Endothelial cell of umbilical vein (primary cell): ENCODE measurements around the gene KCNJ13. TPM values are rescaled to one million over a fixed set of nuclear protein-coding genes. Genes with fewer than 3 reads are reported as not detected.

Experiments used
- BruUV-seq: library from RNA; stranded (reverse); fragments of 400-500 nt; replicated peaks from 2 replicates; lab custom pipeline; 2021; lab: Mats Ljungman, UMichigan
- CTCF ChIA-PET: fragments of 300-600, 350-600 bp; sonication (Branson Sonifier 250); formaldehyde crosslinking; loops from one replicate; lab custom pipeline; 2021; ENCODE audit warnings: antibody characterized with exemption, inconsistent platforms; lab: Charles Lee
- POLR2A ChIA-PET: fragments of 300-600, 350-600 bp; sonication (Branson Sonifier 250); formaldehyde crosslinking; loops from one replicate; lab custom pipeline; 2021; ENCODE audit warnings: antibody characterized with exemption, inconsistent platforms; lab: Charles Lee
- DNase-seq: peaks from one replicate; pipeline ENCODE4 v3.0.0-alpha.2; 2011; ENCODE audit warnings: low read depth, low spot score
- FAIRE-seq: peaks from 2 replicates; lab custom pipeline; 2011; peaks lifted over from hg19 to GRCh38; lab: Jason Lieb, UNC
- H2AFZ ChIP-seq: 2 replicates; pipeline ENCODE4 v1.6.0; 2012; ENCODE audit warnings: low read depth, low read length, control low read depth, inconsistent platforms
- H3K27ac ChIP-seq: 2 replicates; pipeline ENCODE4 v1.5.1; 2011; ENCODE audit warnings: low read depth, mild to moderate bottlenecking, control low read depth, low read length, moderate library complexity; ENCODE audit not compliant: insufficient read depth
- H3K27me3 ChIP-seq, 2 experiments: 2 replicates each; pipeline versions ENCODE4 v1.6.0 to v1.6.1; 2011; ENCODE audit warnings: low read length in 2 of 2, mixed read lengths in 1 of 2; ENCODE audit not compliant: control insufficient read depth in 2 of 2, insufficient read depth in 2 of 2
- H3K36me3 ChIP-seq, 2 experiments: 2 replicates in 1 of 2; 3 replicates in 1 of 2; pipeline ENCODE4 v1.5.1; 2011; ENCODE audit warnings: low read length in 2 of 2, mild to moderate bottlenecking in 1 of 2, moderate library complexity in 1 of 2; ENCODE audit not compliant: control insufficient read depth in 2 of 2, insufficient read depth in 2 of 2; ENCODE audit errors: extremely low read depth in 1 of 2
- H3K4me1 ChIP-seq: 3 replicates; pipeline ENCODE4 v1.5.1; 2011; ENCODE audit warnings: mild to moderate bottlenecking, low read length; ENCODE audit not compliant: control insufficient read depth, insufficient read depth; ENCODE audit errors: extremely low read depth
- H3K4me2 ChIP-seq: 2 replicates; pipeline ENCODE4 v1.6.1; 2011; ENCODE audit warnings: low read length, control low read depth, mixed read lengths; ENCODE audit not compliant: insufficient read depth
- H3K4me3 ChIP-seq, 3 experiments: fragments of 200-600 bp in 1 of 3; sonication (generic), shearing (Covaris generic) in 1 of 3; replicated peaks in 1 of 3; 2 replicates each; pipeline ENCODE4 v1.5.1; 2011 to 2016; ENCODE audit warnings: control low read depth in 3 of 3, low read length in 3 of 3, mild to moderate bottlenecking in 2 of 3, inconsistent platforms in 1 of 3, low read depth in 1 of 3, moderate library complexity in 1 of 3; ENCODE audit not compliant: insufficient read depth in 1 of 3
- H3K79me2 ChIP-seq: 2 replicates; pipeline ENCODE4 v1.6.0; 2012; ENCODE audit warnings: low read length, inconsistent platforms; ENCODE audit not compliant: control insufficient read depth, insufficient read depth
- H3K9ac ChIP-seq: replicated peaks from 2 replicates; pipeline ENCODE3; 2011; ENCODE audit warnings: low read length, control low read depth; ENCODE audit not compliant: insufficient read depth; ENCODE audit errors: extremely low read depth
- H3K9me1 ChIP-seq: replicated peaks from 3 replicates; pipeline ENCODE4 v1.6.0; 2011; ENCODE audit warnings: mild to moderate bottlenecking, low read length; ENCODE audit not compliant: control insufficient read depth, insufficient read depth; ENCODE audit errors: extremely low read depth
- H3K9me3 ChIP-seq: replicated peaks from 2 replicates; pipeline ENCODE4 v1.5.1; 2012; ENCODE audit warnings: low read length, inconsistent platforms; ENCODE audit not compliant: control insufficient read depth, insufficient read depth
- H4K20me1 ChIP-seq: replicated peaks from 2 replicates; pipeline ENCODE3; 2011; ENCODE audit warnings: mild to moderate bottlenecking, low read length; ENCODE audit not compliant: control insufficient read depth, insufficient read depth; ENCODE audit errors: extremely low read depth
- EZH2 ChIP-seq: IDR thresholded peaks from 2 replicates; pipeline ENCODE4 v1.6.1; 2012; ENCODE audit warnings: borderline replicate concordance, low read depth, mild to moderate bottlenecking, moderate library complexity, low read length, inconsistent platforms; ENCODE audit not compliant: severe bottlenecking
- FOS ChIP-seq: IDR thresholded peaks from 2 replicates; pipeline ENCODE4 v1.6.1; 2011; ENCODE audit warnings: mild to moderate bottlenecking, low read length, moderate library complexity, borderline replicate concordance; ENCODE audit not compliant: insufficient read depth
- GATA2 ChIP-seq: IDR thresholded peaks from 2 replicates; pipeline ENCODE4 v1.7.0; 2011; ENCODE audit warnings: low read depth, mild to moderate bottlenecking, moderate library complexity, mixed read lengths, low read length; ENCODE audit not compliant: insufficient read length, insufficient read depth
- JUN ChIP-seq: IDR thresholded peaks from 2 replicates; pipeline ENCODE4 v1.6.1; 2011; ENCODE audit warnings: borderline replicate concordance, low read depth; ENCODE audit not compliant: insufficient read length, insufficient read depth
- MAX ChIP-seq: IDR thresholded peaks from 2 replicates; pipeline ENCODE4 v1.6.1; 2011; ENCODE audit not compliant: insufficient read depth, insufficient read length
- MYC ChIP-seq: IDR thresholded peaks from one replicate; pipeline ENCODE4 v1.6.1; 2011; ENCODE audit warnings: mild to moderate bottlenecking, low read depth, low read length
- POLR2A ChIP-seq: IDR thresholded peaks from 2 replicates; pipeline ENCODE4 v1.6.1; 2012; ENCODE audit warnings: low read depth, mild to moderate bottlenecking, control low read depth, low read length
- POLR2AphosphoS5 ChIP-seq: IDR thresholded peaks from 2 replicates; pipeline ENCODE4 v1.6.1; 2012; ENCODE audit warnings: low read depth, mild to moderate bottlenecking, control low read depth, low read length, moderate library complexity; ENCODE audit not compliant: insufficient read depth
- dilution Hi-C: fragments of 300-500 bp; cut with MboI; formaldehyde crosslinking; loops from one replicate; pipeline ENCODE4 v1.15.0; 2019; ENCODE audit warnings: low sequenced_read_pairs; ENCODE audit not compliant: extremely low pct_ligation_motif_present
- intact Hi-C: fragments of 100-400 bp; cut with micrococcal nuclease; formaldehyde crosslinking; loops from one replicate; pipeline ENCODE4 v1.10.0; 2022
- polyA plus RNA-seq, 4 experiments: library from polyadenylated mRNA; depleted of rRNA in 3 of 4; stranded (reverse) in 3 of 4; unstranded in 1 of 4; fragments of >200 nt; gene quantifications; 2 replicates each; pipeline versions ENCODE4 v1.2.1 to v1.2.3, GENCODE V29; 2011 to 2012; ENCODE audit warnings: missing spikeins in 1 of 4
- total RNA-seq: library from RNA; stranded (reverse); gene quantifications from 2 replicates; pipeline ENCODE4 v1.2.3, GENCODE V29; 2021
- TF ChIP-seq, protein P1 (sequence below), 2 donors: IDR thresholded peaks; 1 replicate in 1 of 2; 2 replicates in 1 of 2; pipeline ENCODE4 v1.5.1; 2011; ENCODE audit warnings: low read length in 2 of 2, mild to moderate bottlenecking in 2 of 2, moderate library complexity in 2 of 2, control low read depth in 1 of 2, inconsistent platforms in 1 of 2, low read depth in 1 of 2; ENCODE audit not compliant: insufficient read depth in 1 of 2; ENCODE audit errors: extremely low read depth in 1 of 2

Gene KCNJ13
- total and polyA plus RNA-seq, 2 donors (not counting 3 experiments of a cell fraction or from before 2014, with no cell fraction given) = not detected

DNA sequence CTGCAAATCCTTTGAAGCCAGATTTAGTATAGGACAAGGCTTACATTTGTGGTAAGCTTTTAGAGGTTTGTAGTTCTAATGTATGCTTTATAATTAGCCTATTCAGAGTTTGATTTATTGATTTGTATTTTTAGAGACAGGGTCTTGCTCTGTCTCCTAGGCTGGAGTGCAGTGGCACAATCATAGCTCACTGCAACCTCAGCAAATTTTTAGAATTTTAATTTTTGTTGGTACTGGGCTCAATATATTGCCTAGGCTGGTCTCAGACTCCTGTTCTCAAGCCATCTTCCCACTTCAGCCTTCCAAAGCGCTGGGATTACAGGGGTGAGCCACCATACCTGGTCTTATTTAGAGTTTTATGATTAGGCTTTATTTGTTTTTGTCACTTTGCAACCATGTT, 4.5 kb downstream of the KCNJ13 start:
- TF ChIP-seq MYC (no peak), EZH2 (no peak), FOS (no peak)
- TF ChIP-seq, protein P1, sequence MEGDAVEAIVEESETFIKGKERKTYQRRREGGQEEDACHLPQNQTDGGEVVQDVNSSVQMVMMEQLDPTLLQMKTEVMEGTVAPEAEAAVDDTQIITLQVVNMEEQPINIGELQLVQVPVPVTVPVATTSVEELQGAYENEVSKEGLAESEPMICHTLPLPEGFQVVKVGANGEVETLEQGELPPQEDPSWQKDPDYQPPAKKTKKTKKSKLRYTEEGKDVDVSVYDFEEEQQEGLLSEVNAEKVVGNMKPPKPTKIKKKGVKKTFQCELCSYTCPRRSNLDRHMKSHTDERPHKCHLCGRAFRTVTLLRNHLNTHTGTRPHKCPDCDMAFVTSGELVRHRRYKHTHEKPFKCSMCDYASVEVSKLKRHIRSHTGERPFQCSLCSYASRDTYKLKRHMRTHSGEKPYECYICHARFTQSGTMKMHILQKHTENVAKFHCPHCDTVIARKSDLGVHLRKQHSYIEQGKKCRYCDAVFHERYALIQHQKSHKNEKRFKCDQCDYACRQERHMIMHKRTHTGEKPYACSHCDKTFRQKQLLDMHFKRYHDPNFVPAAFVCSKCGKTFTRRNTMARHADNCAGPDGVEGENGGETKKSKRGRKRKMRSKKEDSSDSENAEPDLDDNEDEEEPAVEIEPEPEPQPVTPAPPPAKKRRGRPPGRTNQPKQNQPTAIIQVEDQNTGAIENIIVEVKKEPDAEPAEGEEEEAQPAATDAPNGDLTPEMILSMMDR (IDR thresholded peaks at IDR 0.05; ENCODE audit: extremely low read depth in 1 of 2, insufficient read depth in 1 of 2, low read depth in 1 of 2, low read length in 2 of 2) = no peak
- H3K4me3 ChIP-seq = no peak overlapping the region
- H2AFZ ChIP-seq = no peak overlapping the region
- BruUV-seq = no TSS peak
- no peak overlapping the region for H3K27ac ChIP-seq
- no peaks in the 10 kb centered on the region for H3K4me1 ChIP-seq
- intact Hi-C loops = no loop called here
- dilution Hi-C loops = no loop called here
- H3K36me3 ChIP-seq = peaks cover 5 to 9% of the 10 kb centered on the region in 2 experiments
- H3K9me1 ChIP-seq = no peaks in the 10 kb centered on the region
- H3K79me2 ChIP-seq = no peaks in the 10 kb centered on the region
- FAIRE-seq = no peak
- H3K9ac ChIP-seq = no peak overlapping the region
- no peaks in the 10 kb centered on the region for H3K9me3 ChIP-seq
- no peaks in the 10 kb centered on the region for H3K27me3 ChIP-seq
- CTCF ChIA-PET = interaction anchor here (1.0 kb wide), 1 partner anchor 10 kb away, joined by 3 read pairs; no protein-coding TSS in a partner anchor
- H4K20me1 ChIP-seq = no peaks in the 10 kb centered on the region
- POLR2A ChIA-PET = no interaction called here
- DNase-seq = no peak
- no peak overlapping the region for H3K4me2 ChIP-seq

DNA sequence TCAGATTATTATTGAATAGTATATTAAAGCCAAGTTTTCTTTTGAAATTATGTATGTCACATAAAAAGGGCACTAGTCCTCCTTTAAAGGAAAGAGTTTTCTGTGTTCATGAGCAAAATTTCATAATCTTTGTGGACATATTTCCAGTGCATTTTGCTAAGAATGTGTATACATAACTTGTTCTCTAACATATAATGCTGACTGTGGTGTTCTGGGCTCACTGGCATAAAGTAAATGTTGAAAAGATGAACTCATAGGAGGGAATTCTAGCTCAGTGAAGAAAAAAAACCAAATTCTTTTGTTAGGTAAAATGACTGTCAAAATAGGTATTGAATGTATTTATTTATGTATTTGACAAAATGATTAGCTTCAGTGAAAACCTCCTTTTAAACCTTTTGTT, 6.2 kb downstream of the KCNJ13 start:
- BruUV-seq = no TSS peak
- intact Hi-C loops (no loop called here), dilution Hi-C loops (no loop called here)
- H4K20me1 ChIP-seq = no peaks in the 10 kb centered on the region
- H3K4me3 ChIP-seq = no peak overlapping the region
- H3K9ac ChIP-seq = no peak overlapping the region
- H3K4me2 ChIP-seq = no peak overlapping the region
- ChIA-PET CTCF (interaction anchor here (1.2 kb wide), 2 partner anchors 9 to 11 kb away, joined by 3 read pairs; no protein-coding TSS in a partner anchor), POLR2A (no interaction called here)
- no peaks in the 10 kb centered on the region for H3K9me1 ChIP-seq
- H3K27ac ChIP-seq = no peak overlapping the region
- no peaks in the 10 kb centered on the region for H3K4me1 ChIP-seq
- no peak for FAIRE-seq
- H3K27me3 ChIP-seq = no peaks in the 10 kb centered on the region
- TF ChIP-seq, protein P1 (IDR thresholded peaks at IDR 0.05; ENCODE audit: extremely low read depth in 1 of 2, insufficient read depth in 1 of 2, low read depth in 1 of 2, low read length in 2 of 2) = no peak
- TF ChIP-seq MYC = no peak
- no peak for TF ChIP-seq GATA2
- no peak for TF ChIP-seq POLR2AphosphoS5
- no peak for TF ChIP-seq FOS
- TF ChIP-seq JUN = no peak
- no peak for TF ChIP-seq POLR2A
- no peak for TF ChIP-seq EZH2
- TF ChIP-seq MAX = no peak
- peaks cover 5 to 12% of the 10 kb centered on the region in 2 experiments for H3K36me3 ChIP-seq
- H2AFZ ChIP-seq = no peak overlapping the region
- no peaks in the 10 kb centered on the region for H3K79me2 ChIP-seq
- H3K9me3 ChIP-seq = no peaks in the 10 kb centered on the region
- no peak for DNase-seq
